ENCODE results near the gene EFCAB6.

The EFCAB6 gene

DNA sequence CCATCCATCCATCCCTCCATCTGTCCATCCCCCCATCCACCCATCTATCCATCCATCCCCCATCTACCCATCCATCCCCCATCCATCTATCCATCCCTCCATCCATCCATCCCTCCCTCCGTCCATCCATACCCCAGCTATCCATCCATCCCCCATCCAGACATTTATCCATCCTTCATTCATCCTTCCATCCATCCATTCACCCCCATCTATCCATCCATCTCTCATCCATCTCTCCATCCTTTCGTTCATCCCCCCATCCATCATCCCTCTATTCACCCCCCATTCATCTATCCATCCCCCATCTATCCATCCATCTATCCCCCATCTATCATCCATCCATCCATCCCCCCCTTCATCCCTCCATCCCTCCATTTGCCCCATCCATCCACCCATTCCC is 302.8 kb downstream of the EFCAB6 start:
- DNase-seq (ENCODE audit: low spot score), result no peak
- in situ Hi-C loops (cut with MboI; ENCODE audit: low pct_unique_long_range_greater_than_20kb, low sequenced_read_pairs, unreplicated experiment), result no loop called here
- TF ChIP-seq, protein P1, sequence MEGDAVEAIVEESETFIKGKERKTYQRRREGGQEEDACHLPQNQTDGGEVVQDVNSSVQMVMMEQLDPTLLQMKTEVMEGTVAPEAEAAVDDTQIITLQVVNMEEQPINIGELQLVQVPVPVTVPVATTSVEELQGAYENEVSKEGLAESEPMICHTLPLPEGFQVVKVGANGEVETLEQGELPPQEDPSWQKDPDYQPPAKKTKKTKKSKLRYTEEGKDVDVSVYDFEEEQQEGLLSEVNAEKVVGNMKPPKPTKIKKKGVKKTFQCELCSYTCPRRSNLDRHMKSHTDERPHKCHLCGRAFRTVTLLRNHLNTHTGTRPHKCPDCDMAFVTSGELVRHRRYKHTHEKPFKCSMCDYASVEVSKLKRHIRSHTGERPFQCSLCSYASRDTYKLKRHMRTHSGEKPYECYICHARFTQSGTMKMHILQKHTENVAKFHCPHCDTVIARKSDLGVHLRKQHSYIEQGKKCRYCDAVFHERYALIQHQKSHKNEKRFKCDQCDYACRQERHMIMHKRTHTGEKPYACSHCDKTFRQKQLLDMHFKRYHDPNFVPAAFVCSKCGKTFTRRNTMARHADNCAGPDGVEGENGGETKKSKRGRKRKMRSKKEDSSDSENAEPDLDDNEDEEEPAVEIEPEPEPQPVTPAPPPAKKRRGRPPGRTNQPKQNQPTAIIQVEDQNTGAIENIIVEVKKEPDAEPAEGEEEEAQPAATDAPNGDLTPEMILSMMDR (IDR thresholded peaks at IDR 0.05; ENCODE audit: extremely low read depth, insufficient read depth, missing control alignments), result no peak

GRCh38 chr22:43508489-43508888 is 303.6 kb downstream of the EFCAB6 start:
- no peak for DNase-seq (ENCODE audit: low spot score)
- in situ Hi-C loops (cut with MboI; ENCODE audit: low pct_unique_long_range_greater_than_20kb, low sequenced_read_pairs, unreplicated experiment), result no loop called here
- TF ChIP-seq, protein P1 (IDR thresholded peaks at IDR 0.05; ENCODE audit: extremely low read depth, insufficient read depth, missing control alignments), result no peak

- no peak for DNase-seq (ENCODE audit: low spot score)
- TF ChIP-seq, protein P1 (IDR thresholded peaks at IDR 0.05; ENCODE audit: extremely low read depth, insufficient read depth, missing control alignments), result no peak
- in situ Hi-C loops (cut with MboI; ENCODE audit: low pct_unique_long_range_greater_than_20kb, low sequenced_read_pairs, unreplicated experiment), result no loop called here
Measured at GRCh38 chr22:43507235-43507634, 304.9 kb downstream of the EFCAB6 start.

DNA sequence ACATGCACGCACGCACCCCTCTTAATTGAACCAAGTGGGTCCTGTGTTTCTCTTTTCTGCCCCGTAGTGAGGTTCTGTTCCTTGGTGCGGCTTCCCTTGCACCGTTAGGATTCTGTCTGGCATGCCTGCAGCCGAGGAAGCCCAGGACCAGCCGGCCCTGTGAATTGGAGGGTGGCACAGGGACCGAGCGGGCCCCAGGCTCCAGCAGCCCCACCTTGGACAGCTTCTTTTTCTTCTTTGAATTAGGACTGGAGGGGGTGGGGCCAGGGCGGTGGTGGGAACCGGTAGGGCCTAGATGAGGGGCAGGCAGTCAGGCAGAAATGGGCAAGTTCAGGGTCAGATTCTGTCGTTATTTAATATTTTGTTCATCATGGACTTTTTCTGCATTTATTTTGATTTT is 305.6 kb downstream of the EFCAB6 start:
- in situ Hi-C loops (cut with MboI; ENCODE audit: low pct_unique_long_range_greater_than_20kb, low sequenced_read_pairs, unreplicated experiment), result no loop called here
- DNase-seq (ENCODE audit: low spot score), result no peak
- TF ChIP-seq, protein P1 (IDR thresholded peaks at IDR 0.05; ENCODE audit: extremely low read depth, insufficient read depth, missing control alignments), result no peak

GRCh38 chr22:43505896-43506295 is 306.2 kb downstream of the EFCAB6 start:
- no peak for DNase-seq (ENCODE audit: low spot score)
- TF ChIP-seq, protein P1 (IDR thresholded peaks at IDR 0.05; ENCODE audit: extremely low read depth, insufficient read depth, missing control alignments), result no peak
- in situ Hi-C loops (cut with MboI; ENCODE audit: low pct_unique_long_range_greater_than_20kb, low sequenced_read_pairs, unreplicated experiment), result no loop called here

DNA sequence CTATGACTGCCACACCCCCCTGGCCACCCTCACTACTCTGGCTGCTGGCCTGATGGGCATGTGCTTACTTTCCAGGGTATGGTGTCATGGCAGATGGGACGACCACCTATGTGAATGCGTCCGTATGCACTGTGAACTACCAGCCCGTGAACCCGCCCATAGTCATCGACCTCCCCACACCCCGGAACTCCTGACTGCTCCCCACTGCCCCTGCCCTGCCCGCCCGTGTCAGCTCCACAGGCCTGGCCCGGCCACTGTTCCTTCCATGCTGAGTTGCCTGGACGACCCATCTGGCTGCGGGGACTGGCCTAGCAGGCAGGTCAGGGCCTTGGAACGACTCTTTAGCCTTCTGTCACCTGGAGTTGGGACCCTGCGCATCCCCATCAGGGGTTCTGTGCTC is 306.7 kb downstream of the EFCAB6 start:
- TF ChIP-seq, protein P1 (IDR thresholded peaks at IDR 0.05; ENCODE audit: extremely low read depth, insufficient read depth, missing control alignments), result no peak
- in situ Hi-C loops (cut with MboI; ENCODE audit: low pct_unique_long_range_greater_than_20kb, low sequenced_read_pairs, unreplicated experiment), result no loop called here
- DNase-seq (ENCODE audit: low spot score), result no peak
